CD4-positive, alpha-beta T cell treated with Interferon alpha-2 for 1 hour (primary cell): ENCODE measurements around the gene FMNL2.
A peak's percentile ranks its signal among the peaks of the same experiment; 100 is the strongest.

Source experiments
- DNase-seq, 2 donors: peaks; one replicate each; pipeline ENCODE4 v3.0.0-alpha.2; 2020 to 2022

Gene FMNL2

DNA sequence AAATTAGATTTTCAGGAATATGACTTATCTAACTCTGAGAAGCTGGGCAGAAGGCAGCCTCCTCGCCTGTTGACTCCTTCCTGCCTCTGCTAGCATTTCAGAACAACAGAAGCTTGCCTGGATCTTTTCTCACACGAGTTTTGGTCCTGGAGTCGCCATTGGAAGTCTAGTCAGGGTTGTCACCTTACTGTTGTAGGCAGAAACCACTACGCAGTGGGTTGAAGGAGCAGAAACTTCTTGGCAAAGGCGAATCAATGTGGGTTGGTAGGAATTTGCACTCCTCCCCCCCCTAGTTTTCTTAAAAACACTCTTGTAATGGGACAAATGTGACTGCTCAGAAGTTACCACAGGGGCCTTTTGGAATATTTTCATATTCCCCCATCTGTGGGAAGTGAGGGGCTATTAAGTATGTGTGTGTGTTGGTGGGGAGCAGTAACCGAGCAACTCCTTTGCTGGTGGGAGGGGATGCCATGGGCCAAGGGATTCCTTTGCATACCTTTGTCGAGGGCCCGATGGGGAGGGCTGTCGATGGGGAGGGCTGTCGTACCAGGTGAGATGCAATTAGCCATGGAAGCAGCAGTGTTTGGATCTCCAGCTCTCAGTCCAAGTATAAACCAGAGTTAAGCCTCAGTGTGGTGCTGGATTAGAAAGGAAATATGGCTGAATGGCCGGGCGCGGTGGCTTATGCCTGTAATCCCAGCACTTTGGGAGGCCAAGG lies 117.4 kb downstream of the FMNL2 start:
- no peak for DNase-seq

GRCh38 chr2:152453129-152453911 lies 118.3 kb downstream of the FMNL2 start:
- DNase-seq: no peak

- DNase-seq: no peak
Observed at GRCh38 chr2:152454371-152454770, 119.4 kb downstream of the FMNL2 start.

DNA sequence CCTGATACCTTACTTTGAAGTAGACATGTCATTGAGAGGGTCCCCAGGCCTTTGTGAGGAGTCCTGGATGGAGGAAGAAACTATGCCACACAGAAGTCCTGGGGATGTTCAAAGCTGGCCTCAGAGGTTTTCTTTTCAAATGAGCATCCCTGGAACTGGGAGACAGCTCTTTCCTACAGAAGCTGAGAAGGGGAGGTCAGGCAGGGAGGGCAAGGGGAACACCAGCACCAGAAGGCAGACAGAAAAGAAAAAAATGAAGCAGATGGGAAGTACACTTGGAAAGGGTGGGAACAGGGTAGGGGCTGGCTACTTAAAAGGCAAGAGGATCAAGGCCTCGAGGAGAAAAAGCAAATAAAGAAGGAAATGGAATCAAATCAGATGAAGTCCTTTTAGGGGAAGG lies 120.0 kb downstream of the FMNL2 start:
- no peak for DNase-seq

DNA sequence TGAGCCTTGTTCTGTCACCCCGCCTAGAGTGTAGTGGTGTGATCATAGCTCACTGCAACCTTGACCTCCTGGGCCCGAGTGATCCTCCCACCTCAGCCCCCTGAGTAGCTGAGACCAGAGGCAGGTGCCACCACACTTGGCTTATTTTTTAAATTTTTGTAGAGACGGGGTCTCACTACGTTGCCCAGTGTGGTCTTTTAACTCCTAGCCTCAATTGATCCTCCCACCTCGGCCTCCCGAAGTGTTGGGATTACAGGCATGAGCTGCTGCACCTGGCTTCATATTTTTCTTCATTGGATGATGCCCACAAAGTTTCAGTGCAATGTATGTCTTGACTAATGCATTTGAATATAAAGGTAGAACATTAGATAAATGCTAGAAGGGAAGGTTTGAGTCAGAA lies 120.8 kb downstream of the FMNL2 start:
- DNase-seq: no peak

GRCh38 chr2:152456262-152456661 lies 121.3 kb downstream of the FMNL2 start:
- no peak for DNase-seq

DNA sequence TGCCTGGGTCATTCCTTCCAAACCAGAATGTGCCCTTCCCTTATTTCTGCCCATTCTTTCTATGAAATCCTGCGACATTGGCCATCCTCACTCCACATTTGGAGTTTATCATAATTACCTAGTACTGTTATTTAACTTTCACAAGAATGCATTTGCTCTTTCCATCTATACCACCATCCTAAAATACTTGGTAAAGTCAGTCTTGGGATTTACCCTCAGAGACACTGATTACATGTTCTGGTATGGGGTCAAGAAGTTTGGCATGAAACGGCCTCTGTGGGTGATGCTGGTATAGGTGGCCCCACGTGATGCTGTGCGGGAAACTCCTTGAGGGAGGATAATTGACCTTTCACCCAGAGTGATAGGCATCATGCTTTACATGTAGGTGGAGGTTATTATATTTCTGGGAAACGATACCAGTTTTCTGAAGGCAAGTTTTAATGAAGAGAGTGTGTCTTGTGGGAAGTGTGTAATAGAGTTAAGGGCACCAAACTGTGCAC lies 123.5 kb downstream of the FMNL2 start:
- no peak for DNase-seq

GRCh38 chr2:152459091-152459490 lies 124.1 kb downstream of the FMNL2 start:
- no peak for DNase-seq

DNA sequence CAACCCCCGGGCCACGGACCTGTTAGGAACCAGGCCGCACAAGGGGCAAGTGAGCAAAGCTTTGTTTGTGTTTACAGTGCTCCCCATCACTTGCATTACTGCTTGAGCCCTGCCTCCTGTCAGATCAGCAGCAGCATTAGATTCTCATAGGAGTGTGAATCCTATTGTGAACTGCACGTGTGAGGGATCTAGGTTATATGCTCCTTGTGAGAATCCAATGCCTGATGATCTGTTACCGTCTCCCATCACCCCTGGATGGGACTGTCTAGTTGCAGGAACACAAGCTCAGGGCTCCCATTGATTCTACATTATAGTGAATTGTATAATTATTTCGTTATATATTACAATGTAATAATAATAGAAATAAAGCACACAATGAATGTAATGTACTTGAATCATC lies 125.6 kb downstream of the FMNL2 start:
- no peak for DNase-seq

DNA sequence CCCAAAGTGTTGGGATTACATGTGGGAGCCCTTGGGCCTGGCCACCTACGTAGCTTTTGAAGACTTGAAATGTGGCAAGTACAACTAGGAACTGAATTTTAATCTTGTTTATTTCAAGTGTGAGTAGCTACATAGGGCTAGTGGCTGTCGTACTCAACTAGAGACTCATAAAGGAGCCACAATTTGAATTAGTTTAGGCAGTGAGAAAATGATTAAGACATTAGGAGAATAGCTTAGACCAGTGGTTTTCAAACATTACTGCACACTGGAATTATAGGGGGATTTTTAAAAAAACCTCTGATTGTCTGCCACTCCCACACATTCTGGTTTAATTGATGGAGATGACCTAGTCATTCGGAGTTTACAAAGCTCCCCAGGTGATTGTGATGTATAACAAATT lies 127.1 kb downstream of the FMNL2 start:
- DNase-seq: no peak

DNA sequence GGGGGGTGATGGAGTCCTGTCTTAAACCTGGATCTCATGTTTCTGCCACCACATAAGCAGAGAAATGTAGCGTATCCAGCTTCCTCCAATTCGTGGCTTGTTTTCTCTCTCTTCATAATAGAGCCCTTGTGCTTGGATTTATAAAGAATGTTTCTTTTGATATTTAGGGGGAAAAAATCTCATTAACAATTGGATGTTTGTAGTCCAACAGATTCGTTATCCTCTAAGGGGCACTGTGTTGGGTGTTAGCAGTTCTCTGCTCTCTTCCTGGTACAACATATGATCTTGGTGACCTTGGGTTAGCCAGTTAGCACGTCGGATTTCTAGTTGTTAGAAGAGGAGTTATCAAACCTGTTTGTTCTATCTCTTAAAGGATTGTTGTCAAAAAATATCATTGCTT lies 127.8 kb downstream of the FMNL2 start:
- no peak for DNase-seq

- DNase-seq: no peak
Observed at GRCh38 chr2:152464851-152465470, 130.0 kb downstream of the FMNL2 start.

GRCh38 chr2:152465541-152465940 lies 130.6 kb downstream of the FMNL2 start:
- no peak for DNase-seq

DNA sequence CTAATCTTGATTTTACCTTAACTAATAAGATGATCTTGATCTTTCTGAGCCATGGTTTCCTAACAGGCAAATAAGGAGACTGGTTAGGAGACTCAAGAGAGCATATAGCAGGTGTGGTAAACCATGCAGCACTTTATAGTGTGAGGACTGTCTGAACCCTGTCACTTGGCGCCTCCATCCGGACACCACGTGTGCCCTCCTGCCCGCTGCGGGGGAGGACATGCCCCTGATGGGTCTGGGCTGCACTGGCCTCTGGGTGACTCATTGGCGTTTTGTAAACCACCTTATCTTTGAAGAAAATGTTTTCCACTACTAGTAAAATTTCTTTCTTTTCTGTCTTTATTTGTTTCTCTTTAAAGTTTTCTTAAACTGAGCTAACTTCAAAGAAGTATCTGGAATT lies 131.1 kb downstream of the FMNL2 start:
- no peak for DNase-seq

DNA sequence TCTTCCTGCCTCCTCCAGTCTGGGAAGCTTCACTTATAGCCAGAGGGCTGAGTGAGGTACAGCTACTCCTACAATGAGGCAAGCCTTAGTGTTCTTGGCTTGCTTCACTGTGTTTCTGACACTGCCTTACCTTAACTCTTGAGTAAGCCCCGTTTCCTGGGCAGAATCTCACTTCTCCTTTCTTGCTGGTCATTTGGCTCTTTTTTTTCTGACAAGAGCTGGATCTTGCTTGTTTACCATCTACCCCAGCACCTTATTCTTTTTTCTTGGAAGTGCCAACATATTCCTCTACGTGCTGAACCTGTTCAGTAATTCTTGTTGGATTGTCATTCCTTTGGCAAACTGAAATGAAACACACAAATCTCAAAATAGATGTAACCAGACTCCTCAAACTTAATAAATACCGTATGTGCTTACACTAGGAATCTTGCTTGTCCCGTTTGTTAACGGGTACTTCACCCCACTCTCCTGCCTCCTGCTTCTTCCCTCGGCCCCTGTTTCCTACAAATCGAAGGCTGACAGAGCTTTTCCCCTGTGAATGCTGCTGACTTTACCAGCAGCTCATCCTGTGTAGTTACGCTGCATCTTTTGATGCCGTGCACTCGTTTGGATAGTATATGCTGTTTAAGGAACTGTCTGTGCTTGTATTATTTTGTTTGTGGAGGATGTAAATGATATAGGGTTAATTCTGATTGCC lies 132.2 kb downstream of the FMNL2 start:
- peak in 1 of 2 donors; percentile 24 for DNase-seq

- no peak for DNase-seq
Observed at GRCh38 chr2:152467677-152468410, 132.9 kb downstream of the FMNL2 start.

DNA sequence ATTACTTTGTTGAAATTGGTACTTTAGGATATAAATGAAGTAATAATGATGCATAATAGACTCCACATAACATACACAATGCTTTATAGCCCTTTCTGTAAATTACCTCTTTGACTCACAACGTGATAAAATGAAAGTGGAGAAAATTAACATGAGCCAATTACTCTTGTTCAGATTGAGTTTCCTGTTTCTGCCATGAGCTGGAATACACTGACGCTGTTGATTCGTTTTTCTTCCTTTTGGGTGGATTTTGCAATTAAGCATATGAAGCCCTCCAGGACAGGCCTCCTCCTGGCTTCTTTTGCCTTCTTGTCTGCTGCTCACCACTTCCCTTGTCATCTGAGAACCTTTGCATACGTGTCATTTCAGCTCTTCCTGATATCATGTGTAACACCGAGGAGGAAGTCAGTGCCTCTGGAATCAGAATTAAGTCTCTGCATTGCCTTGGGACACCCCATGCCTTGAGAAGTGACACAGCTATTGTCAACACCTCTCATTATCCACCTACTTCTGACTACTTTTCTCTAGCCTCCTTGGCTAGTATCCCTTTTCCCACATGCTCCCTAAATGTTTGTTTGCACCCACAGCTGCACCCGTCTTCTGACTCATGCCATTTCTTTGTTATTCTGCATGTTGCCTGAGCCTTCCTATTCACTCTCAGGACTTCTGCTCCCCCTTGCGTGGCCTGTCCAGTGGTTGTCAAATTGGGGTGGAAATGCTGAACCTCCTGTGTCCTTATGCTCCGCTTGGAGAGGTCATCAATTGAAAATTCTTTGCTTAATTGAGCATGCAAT lies 134.1 kb downstream of the FMNL2 start:
- peak in 1 of 2 donors; percentile 7 for DNase-seq

DNA sequence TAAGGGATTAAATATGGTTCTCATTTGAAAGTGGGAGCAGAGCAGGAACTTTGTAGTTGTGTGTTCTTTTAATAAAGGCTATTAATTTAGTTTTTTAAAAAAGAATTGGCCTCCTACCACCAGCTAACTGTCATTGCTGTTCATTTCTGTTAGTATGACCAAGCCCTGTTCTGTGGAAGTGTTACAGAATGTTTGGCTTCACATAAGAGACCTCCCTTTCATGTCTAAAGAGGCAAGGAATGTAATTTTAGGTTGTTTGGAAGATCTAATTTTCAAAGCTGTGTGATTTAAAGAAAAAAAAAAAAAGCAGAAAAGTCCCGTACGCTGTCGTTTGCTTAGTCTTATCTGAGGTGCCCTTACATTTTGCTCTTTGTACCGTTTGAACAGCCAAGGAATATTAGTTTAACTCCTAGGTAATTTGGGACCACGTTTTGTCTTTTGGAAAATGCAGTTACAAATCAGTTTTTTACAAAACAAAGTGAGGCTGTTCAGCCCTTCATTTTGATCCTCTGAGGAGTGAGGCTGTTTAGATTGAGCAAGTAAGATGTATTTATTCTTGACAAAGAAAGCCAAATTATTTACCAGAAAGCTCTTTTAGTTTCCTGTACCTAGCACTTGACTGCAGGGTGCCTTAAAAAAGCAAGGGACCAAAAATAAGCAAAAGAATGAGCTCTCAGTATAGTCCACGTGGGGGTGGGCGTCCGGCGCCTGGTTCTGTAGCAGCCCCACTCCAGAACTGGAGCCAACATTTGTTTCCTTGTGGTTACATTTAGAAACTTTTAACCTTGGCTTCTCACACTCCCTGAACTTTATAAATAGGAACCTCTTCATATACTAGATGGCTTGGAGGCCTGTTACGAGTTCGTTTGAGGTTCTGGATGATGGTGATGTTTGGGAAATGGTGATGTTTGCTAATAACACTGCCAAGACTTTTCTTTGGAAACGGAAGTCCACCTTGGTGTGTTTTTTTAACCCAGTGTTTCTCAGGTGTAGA lies 136.2 kb downstream of the FMNL2 start:
- DNase-seq: no peak

DNA sequence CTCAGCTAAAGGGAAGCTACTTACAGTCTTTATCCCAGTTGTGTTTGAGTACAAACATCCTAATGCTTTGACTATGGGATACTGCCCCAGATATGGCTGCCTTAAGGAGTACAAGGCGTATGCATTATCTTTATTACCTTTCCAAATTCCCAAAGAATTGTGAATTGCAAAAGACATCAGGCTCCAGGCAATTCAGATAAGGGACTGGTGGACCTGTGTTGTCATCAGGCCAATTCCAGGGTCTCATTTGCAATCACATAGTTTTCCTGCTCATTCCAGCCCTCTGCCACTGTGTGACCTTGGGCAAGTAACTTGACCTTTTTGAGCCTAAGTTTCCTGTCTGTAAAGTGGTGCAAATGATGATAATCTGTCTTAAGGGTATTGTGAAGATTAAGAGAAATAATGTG lies 137.5 kb downstream of the FMNL2 start:
- DNase-seq: no peak

DNA sequence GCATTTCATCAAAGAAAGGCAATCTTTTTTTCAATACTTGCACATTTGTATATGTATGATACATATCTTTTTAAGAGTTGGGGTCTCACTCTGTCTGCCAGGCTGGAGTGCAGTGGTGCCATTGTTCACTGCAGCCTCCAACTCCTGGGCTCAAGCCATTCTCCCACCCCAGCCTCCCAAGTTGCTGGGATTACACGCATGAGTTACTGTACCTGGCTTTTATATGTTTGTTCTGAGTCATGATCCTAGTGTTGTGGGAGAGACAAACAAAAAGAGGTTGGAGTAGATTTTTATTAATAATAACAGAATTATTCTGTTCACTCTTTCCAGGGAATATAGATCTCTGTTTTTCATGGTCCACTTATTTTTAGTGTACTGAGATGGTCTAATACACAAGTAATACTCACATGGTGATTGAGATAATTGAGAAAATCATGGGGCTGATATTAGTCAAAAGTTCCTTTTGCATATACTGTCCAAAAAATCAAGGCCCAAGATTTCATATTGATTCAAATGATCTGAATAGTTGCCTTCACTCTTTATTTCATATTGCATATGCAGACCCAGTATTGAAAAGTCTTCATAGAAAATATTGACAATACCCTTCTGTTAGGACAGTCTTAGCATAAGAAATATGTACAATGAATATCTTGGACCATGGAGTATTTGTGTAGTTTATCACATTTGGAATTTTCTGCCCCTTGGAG lies 138.3 kb downstream of the FMNL2 start:
- DNase-seq: no peak
